HEK293 (cell line): ENCODE results near the gene SLC22A4.

Source experiments
- SCRT1 ChIP-seq: fragments of 450-650 bp; formaldehyde crosslinking; IDR thresholded peaks from 2 replicates; pipeline ENCODE4 v1.5.1; 2016; ENCODE audit warnings: missing biosample characterization, missing genetic modification characterization, borderline replicate concordance
- YY1 ChIP-seq: fragments of 450-650 bp; formaldehyde crosslinking; IDR thresholded peaks from 2 replicates; pipeline ENCODE4 v1.5.1; 2018; ENCODE audit warnings: missing biosample characterization, missing genetic modification characterization
- ZNF24 ChIP-seq: fragments of 450-650 bp; formaldehyde crosslinking; IDR thresholded peaks from 2 replicates; pipeline ENCODE4 v1.5.1; 2016; ENCODE audit warnings: missing biosample characterization, missing genetic modification characterization
- ZNF544 ChIP-seq: fragments of 450-650 bp; formaldehyde crosslinking; IDR thresholded peaks from 2 replicates; pipeline ENCODE4 v1.5.0; 2017; ENCODE audit warnings: missing biosample characterization, missing genetic modification characterization
- ZNF561 ChIP-seq: fragments of 450-650 bp; IDR thresholded peaks from 2 replicates; pipeline ENCODE4 v1.5.1; 2018; ENCODE audit warnings: missing biosample characterization, missing genetic modification characterization, borderline replicate concordance
- ZNF785 ChIP-seq: fragments of 450-650 bp; formaldehyde crosslinking; IDR thresholded peaks from 2 replicates; pipeline ENCODE4 v1.5.1; 2016; ENCODE audit warnings: missing biosample characterization, missing genetic modification characterization
- TF ChIP-seq, protein P1 (sequence below): fragments of 450-650 bp; formaldehyde crosslinking; IDR thresholded peaks from 2 replicates; pipeline ENCODE4 v1.5.1; 2016; ENCODE audit warnings: missing biosample characterization, missing genetic modification characterization

DNA sequence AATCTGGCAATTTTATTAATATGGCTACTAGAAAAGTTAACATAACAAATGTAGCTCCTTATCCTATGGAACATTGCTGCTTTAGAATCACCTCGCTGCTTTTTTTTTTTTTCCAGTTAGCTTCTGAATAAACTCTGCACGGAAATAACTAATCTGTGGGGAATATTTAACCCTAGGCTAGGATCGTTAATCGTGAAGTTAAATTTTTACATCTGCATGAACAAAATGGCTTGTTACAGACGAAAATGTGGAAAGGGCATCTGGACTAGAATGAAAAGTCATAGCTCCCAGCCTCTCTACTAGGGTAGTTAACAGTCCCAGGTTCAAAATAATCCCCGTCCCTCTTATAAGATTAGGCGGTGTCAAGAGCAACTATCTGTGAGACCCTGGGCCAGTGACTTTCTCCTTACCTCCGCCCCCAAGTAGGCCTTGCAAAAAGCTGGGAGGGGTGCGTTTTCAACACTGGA is 74.8 kb downstream of the SLC22A4 start:
- no peak for TF ChIP-seq ZNF785
- TF ChIP-seq SCRT1 (tag by site-specific recombination) = no peak
- TF ChIP-seq, protein P1, sequence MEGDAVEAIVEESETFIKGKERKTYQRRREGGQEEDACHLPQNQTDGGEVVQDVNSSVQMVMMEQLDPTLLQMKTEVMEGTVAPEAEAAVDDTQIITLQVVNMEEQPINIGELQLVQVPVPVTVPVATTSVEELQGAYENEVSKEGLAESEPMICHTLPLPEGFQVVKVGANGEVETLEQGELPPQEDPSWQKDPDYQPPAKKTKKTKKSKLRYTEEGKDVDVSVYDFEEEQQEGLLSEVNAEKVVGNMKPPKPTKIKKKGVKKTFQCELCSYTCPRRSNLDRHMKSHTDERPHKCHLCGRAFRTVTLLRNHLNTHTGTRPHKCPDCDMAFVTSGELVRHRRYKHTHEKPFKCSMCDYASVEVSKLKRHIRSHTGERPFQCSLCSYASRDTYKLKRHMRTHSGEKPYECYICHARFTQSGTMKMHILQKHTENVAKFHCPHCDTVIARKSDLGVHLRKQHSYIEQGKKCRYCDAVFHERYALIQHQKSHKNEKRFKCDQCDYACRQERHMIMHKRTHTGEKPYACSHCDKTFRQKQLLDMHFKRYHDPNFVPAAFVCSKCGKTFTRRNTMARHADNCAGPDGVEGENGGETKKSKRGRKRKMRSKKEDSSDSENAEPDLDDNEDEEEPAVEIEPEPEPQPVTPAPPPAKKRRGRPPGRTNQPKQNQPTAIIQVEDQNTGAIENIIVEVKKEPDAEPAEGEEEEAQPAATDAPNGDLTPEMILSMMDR (tag by site-specific recombination) = no peak
- TF ChIP-seq YY1 (tag by site-specific recombination) = no peak
- TF ChIP-seq ZNF544 = no peak
- TF ChIP-seq ZNF561 = no peak
- TF ChIP-seq ZNF24 (tag by site-specific recombination) = no peak
